HepG2 (cell line): ENCODE data around the gene ZBTB46. TPM values are rescaled to one million over a fixed set of nuclear protein-coding genes. Genes with fewer than 3 reads are reported as not detected.

Source experiments
- GLI4 ChIP-seq: sonication (generic); formaldehyde crosslinking; IDR thresholded peaks from 2 replicates; pipeline ENCODE4 v1.5.1; 2020; ENCODE audit warnings: missing genetic modification reagents, mild to moderate bottlenecking, moderate library complexity, borderline replicate concordance
- GZF1 ChIP-seq: sonication (generic); formaldehyde crosslinking; IDR thresholded peaks from 2 replicates; pipeline ENCODE4 v1.5.1; 2020; ENCODE audit warnings: mild to moderate bottlenecking, missing genetic modification reagents
- HNRNPL ChIP-seq: fragments of 200-400 bp; formaldehyde crosslinking; IDR thresholded peaks from 2 replicates; pipeline ENCODE4 v1.6.1; 2017; ENCODE audit warnings: mild to moderate bottlenecking, low read depth, low read length
- KAT8 ChIP-seq: IDR thresholded peaks from 2 replicates; pipeline ENCODE4 v1.6.1; 2016; ENCODE audit warnings: missing genetic modification reagents, missing compliant biosample characterization
- MIER2 ChIP-seq: IDR thresholded peaks from 2 replicates; pipeline ENCODE4 v1.6.1; 2016; ENCODE audit warnings: missing biosample characterization, missing genetic modification reagents
- PCBP1 ChIP-seq: fragments of 200-400 bp; formaldehyde crosslinking; IDR thresholded peaks from 2 replicates; pipeline ENCODE4 v1.6.1; 2017; ENCODE audit warnings: mild to moderate bottlenecking, low read depth, low read length, borderline replicate concordance
- PCBP2 ChIP-seq: fragments of 200-400 bp; formaldehyde crosslinking; optimal IDR thresholded peaks from 2 replicates; pipeline ENCODE3; 2018; ENCODE audit warnings: low read length, low read depth; ENCODE audit not compliant: poor library complexity, severe bottlenecking
- RXRA ChIP-seq: sonication (generic); formaldehyde crosslinking; IDR thresholded peaks from 2 replicates; pipeline ENCODE4 v1.5.1; 2020; ENCODE audit warnings: missing genetic modification reagents
- SAFB2 ChIP-seq: sonication (generic); formaldehyde crosslinking; IDR thresholded peaks from 2 replicates; pipeline ENCODE4 v1.5.1; 2020; ENCODE audit warnings: missing genetic modification reagents, low read depth, mild to moderate bottlenecking, borderline replicate concordance
- TBX2 ChIP-seq: sonication (generic); formaldehyde crosslinking; IDR thresholded peaks from 2 replicates; pipeline ENCODE4 v1.5.0; 2020; ENCODE audit warnings: missing genetic modification reagents, mild to moderate bottlenecking, borderline replicate concordance
- YY1 ChIP-seq: IDR thresholded peaks from 2 replicates; pipeline ENCODE4 v1.6.1; 2011; ENCODE audit warnings: low read length, low read depth, moderate library complexity, mild to moderate bottlenecking; ENCODE audit not compliant: insufficient read depth, insufficient replicate concordance
- ZMYM2 ChIP-seq: sonication (generic); formaldehyde crosslinking; IDR thresholded peaks from 2 replicates; pipeline ENCODE4 v1.8.0; 2022; ENCODE audit warnings: mild to moderate bottlenecking, missing genetic modification reagents
- ZNF496 ChIP-seq: sonication (generic); formaldehyde crosslinking; IDR thresholded peaks from 2 replicates; pipeline ENCODE4 v1.8.1; 2023; ENCODE audit warnings: mild to moderate bottlenecking, moderate library complexity, missing genetic modification reagents; ENCODE audit not compliant: insufficient replicate concordance
- polyA plus RNA-seq, 8 experiments: library from polyadenylated mRNA; depleted of rRNA in 3 of 8; stranded (reverse) in 7 of 8; unstranded in 1 of 8; fragments of >200 nt; fragmentation: Illumina TruSeq in 4 of 8; extraction: Trizol in 4 of 8; gene quantifications; 2 replicates each; pipeline versions ENCODE4 v1.2.1 to v1.2.3, GENCODE V29; 2011 to 2016; ENCODE audit warnings: low read depth in 4 of 8, missing spikeins in 1 of 8, mixed read lengths in 1 of 8; ENCODE audit not compliant: insufficient read depth in 1 of 8
- total RNA-seq, 5 experiments: library from RNA; depleted of rRNA; stranded (reverse); fragments of >200 nt; fragmentation: Illumina TruSeq; extraction: Trizol; gene quantifications; 2 replicates each; pipeline ENCODE4 v1.2.3, GENCODE V29; 2016; ENCODE audit warnings: low read depth in 1 of 5
- TF ChIP-seq, protein P1 (sequence below): sonication (generic); formaldehyde crosslinking; IDR thresholded peaks from 2 replicates; pipeline ENCODE4 v1.8.1; 2022; ENCODE audit warnings: mild to moderate bottlenecking, missing genetic modification reagents
- TF ChIP-seq, protein P2 (sequence below): IDR thresholded peaks from 2 replicates; pipeline ENCODE4 v1.6.1; 2016; ENCODE audit warnings: low read depth, missing genetic modification reagents, missing compliant biosample characterization
- TF ChIP-seq, protein P3 (sequence below): sonication (generic); formaldehyde crosslinking; IDR thresholded peaks from 2 replicates; pipeline ENCODE4 v1.4.0; 2020; ENCODE audit warnings: mild to moderate bottlenecking, missing genetic modification reagents
- TF ChIP-seq, protein P4 (sequence below): sonication (generic); formaldehyde crosslinking; IDR thresholded peaks from 2 replicates; pipeline ENCODE4 v1.9.0; 2021; ENCODE audit warnings: missing genetic modification reagents, borderline replicate concordance

ZBTB46 gene
- total and polyA plus RNA-seq, 2 of the 13 experiments (the other 11 are each of a cell fraction or from before 2014, with no cell fraction given) = 1.6 to 13.5 TPM

DNA sequence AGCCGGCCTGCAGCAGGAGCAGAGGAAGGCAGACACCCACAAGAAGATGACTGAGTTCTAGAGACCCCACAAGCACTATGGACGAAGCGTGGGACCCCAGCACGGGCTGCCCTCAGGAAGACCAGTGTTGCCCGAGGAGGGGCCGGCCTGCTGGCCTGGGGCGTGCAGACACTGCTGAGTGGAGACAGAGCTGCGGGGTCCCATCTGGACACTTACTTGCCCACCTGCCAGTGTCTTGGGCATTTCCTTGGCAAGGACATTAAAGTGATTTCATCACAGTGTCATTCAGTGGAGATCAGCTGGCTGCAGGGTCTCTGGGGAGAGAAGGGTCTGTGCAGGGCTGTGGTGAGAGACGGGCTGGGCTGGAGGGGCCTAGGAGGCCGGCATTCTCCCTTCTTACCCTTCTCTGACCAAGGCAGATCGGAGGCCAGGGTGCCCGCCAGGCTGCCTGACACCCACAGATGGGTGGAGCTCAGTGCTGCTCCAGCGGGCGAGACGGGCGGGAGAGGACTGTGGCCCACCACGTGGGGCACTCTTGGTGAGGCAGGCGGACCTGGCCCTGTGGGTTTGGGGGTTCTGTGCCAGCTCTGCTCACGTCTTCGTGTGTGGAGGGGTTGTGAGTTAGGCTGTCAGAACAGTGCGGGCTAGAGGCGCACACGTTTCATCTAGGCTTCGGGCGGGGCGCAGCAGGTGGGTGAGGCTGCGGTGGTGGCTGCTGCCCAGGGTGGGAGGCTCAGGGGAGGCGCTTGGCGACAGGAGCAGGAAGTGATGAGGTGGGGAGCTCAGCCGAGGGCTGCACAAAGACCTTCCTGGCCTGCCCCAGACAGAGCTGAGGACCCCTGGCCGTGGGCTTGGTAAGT lies 95.0 kb downstream of the ZBTB46 start, which contains the start of gene LIME1 (continued):
- TF ChIP-seq, protein P1, sequence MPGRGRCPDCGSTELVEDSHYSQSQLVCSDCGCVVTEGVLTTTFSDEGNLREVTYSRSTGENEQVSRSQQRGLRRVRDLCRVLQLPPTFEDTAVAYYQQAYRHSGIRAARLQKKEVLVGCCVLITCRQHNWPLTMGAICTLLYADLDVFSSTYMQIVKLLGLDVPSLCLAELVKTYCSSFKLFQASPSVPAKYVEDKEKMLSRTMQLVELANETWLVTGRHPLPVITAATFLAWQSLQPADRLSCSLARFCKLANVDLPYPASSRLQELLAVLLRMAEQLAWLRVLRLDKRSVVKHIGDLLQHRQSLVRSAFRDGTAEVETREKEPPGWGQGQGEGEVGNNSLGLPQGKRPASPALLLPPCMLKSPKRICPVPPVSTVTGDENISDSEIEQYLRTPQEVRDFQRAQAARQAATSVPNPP = no peak
- TF ChIP-seq GLI4 = no peak
- TF ChIP-seq HNRNPL = peak; percentile 93
- TF ChIP-seq GZF1 (CRISPR knock-in tag) = no peak
- TF ChIP-seq KAT8 (CRISPR knock-in tag) = no peak
- TF ChIP-seq YY1 = no peak
- no peak for TF ChIP-seq PCBP2
- no peak for TF ChIP-seq ZMYM2 (CRISPR knock-in tag)
- TF ChIP-seq, protein P2, sequence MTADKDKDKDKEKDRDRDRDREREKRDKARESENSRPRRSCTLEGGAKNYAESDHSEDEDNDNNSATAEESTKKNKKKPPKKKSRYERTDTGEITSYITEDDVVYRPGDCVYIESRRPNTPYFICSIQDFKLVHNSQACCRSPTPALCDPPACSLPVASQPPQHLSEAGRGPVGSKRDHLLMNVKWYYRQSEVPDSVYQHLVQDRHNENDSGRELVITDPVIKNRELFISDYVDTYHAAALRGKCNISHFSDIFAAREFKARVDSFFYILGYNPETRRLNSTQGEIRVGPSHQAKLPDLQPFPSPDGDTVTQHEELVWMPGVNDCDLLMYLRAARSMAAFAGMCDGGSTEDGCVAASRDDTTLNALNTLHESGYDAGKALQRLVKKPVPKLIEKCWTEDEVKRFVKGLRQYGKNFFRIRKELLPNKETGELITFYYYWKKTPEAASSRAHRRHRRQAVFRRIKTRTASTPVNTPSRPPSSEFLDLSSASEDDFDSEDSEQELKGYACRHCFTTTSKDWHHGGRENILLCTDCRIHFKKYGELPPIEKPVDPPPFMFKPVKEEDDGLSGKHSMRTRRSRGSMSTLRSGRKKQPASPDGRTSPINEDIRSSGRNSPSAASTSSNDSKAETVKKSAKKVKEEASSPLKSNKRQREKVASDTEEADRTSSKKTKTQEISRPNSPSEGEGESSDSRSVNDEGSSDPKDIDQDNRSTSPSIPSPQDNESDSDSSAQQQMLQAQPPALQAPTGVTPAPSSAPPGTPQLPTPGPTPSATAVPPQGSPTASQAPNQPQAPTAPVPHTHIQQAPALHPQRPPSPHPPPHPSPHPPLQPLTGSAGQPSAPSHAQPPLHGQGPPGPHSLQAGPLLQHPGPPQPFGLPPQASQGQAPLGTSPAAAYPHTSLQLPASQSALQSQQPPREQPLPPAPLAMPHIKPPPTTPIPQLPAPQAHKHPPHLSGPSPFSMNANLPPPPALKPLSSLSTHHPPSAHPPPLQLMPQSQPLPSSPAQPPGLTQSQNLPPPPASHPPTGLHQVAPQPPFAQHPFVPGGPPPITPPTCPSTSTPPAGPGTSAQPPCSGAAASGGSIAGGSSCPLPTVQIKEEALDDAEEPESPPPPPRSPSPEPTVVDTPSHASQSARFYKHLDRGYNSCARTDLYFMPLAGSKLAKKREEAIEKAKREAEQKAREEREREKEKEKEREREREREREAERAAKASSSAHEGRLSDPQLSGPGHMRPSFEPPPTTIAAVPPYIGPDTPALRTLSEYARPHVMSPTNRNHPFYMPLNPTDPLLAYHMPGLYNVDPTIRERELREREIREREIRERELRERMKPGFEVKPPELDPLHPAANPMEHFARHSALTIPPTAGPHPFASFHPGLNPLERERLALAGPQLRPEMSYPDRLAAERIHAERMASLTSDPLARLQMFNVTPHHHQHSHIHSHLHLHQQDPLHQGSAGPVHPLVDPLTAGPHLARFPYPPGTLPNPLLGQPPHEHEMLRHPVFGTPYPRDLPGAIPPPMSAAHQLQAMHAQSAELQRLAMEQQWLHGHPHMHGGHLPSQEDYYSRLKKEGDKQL (CRISPR knock-in tag) = no peak
- 0 out of 2 replicates have a peak, but pooled peaks have one; percentile 22 for TF ChIP-seq RXRA (CRISPR knock-in tag)
- TF ChIP-seq MIER2 (CRISPR knock-in tag) = no peak
- no peak for TF ChIP-seq ZNF496 (CRISPR knock-in tag)
- TF ChIP-seq PCBP1 = peak; percentile 29; the same call in 1 of the 2 replicates
- TF ChIP-seq, protein P3, sequence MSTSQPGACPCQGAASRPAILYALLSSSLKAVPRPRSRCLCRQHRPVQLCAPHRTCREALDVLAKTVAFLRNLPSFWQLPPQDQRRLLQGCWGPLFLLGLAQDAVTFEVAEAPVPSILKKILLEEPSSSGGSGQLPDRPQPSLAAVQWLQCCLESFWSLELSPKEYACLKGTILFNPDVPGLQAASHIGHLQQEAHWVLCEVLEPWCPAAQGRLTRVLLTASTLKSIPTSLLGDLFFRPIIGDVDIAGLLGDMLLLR = no peak; the same call in 1 of the 2 replicates
- 0 out of 2 replicates have a peak, but pooled peaks have one; percentile 10 for TF ChIP-seq SAFB2
- TF ChIP-seq TBX2 (CRISPR knock-in tag) = no peak
- TF ChIP-seq, protein P4, sequence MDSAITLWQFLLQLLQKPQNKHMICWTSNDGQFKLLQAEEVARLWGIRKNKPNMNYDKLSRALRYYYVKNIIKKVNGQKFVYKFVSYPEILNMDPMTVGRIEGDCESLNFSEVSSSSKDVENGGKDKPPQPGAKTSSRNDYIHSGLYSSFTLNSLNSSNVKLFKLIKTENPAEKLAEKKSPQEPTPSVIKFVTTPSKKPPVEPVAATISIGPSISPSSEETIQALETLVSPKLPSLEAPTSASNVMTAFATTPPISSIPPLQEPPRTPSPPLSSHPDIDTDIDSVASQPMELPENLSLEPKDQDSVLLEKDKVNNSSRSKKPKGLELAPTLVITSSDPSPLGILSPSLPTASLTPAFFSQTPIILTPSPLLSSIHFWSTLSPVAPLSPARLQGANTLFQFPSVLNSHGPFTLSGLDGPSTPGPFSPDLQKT = no peak
